Measurements from ENCODE around the gene KCNMA1.

KCNMA1 gene

GRCh38 chr10:77409697-77410471 is 227.7 kb downstream of the KCNMA1 start:
- H3K27ac ChIP-seq (ENCODE audit: low read depth in 2 of 2, low read length in 2 of 2), result peak overlapping the region; percentile 59 to 73
- no peaks in the 10 kb centered on the region for H3K27me3 ChIP-seq (ENCODE audit: control insufficient read depth in 2 of 2, insufficient read depth in 2 of 2, low read length in 2 of 2)
- H3K4me3 ChIP-seq (ENCODE audit: low read length in 2 of 2), result no peak overlapping the region
- H3K9ac ChIP-seq (ENCODE audit: low read depth in 1 of 2, low read length in 2 of 2), result no peak overlapping the region
- H3K36me3 ChIP-seq (ENCODE audit: control insufficient read depth in 2 of 2, insufficient read depth in 2 of 2, low read length in 2 of 2), result no peaks in the 10 kb centered on the region
- peaks cover 21 to 33% of the 10 kb centered on the region in 2 donors for H3K4me1 ChIP-seq (ENCODE audit: control insufficient read depth in 2 of 2, insufficient read depth in 2 of 2, low read length in 2 of 2)
- H3K9me3 ChIP-seq (ENCODE audit: control insufficient read depth in 2 of 2, low read length in 2 of 2), result no peaks in the 10 kb centered on the region

GRCh38 chr10:77408259-77408658 is 229.3 kb downstream of the KCNMA1 start:
- H3K36me3 ChIP-seq (ENCODE audit: control insufficient read depth in 2 of 2, insufficient read depth in 2 of 2, low read length in 2 of 2), result no peaks in the 10 kb centered on the region
- H3K27ac ChIP-seq (ENCODE audit: low read depth in 2 of 2, low read length in 2 of 2), result no peak overlapping the region
- H3K27me3 ChIP-seq (ENCODE audit: control insufficient read depth in 2 of 2, insufficient read depth in 2 of 2, low read length in 2 of 2), result no peaks in the 10 kb centered on the region
- H3K9me3 ChIP-seq (ENCODE audit: control insufficient read depth in 2 of 2, low read length in 2 of 2), result no peaks in the 10 kb centered on the region
- H3K4me3 ChIP-seq (ENCODE audit: low read length in 2 of 2), result no peak overlapping the region
- H3K9ac ChIP-seq (ENCODE audit: low read depth in 1 of 2, low read length in 2 of 2), result no peak overlapping the region
- H3K4me1 ChIP-seq (ENCODE audit: control insufficient read depth in 2 of 2, insufficient read depth in 2 of 2, low read length in 2 of 2), result peaks cover 21 to 33% of the 10 kb centered on the region in 2 donors

GRCh38 chr10:77406764-77407430 is 230.7 kb downstream of the KCNMA1 start:
- no peaks in the 10 kb centered on the region for H3K27me3 ChIP-seq (ENCODE audit: control insufficient read depth in 2 of 2, insufficient read depth in 2 of 2, low read length in 2 of 2)
- H3K9ac ChIP-seq (ENCODE audit: low read depth in 1 of 2, low read length in 2 of 2), result no peak overlapping the region
- no peaks in the 10 kb centered on the region for H3K9me3 ChIP-seq (ENCODE audit: control insufficient read depth in 2 of 2, low read length in 2 of 2)
- peaks cover 21 to 33% of the 10 kb centered on the region in 2 donors for H3K4me1 ChIP-seq (ENCODE audit: control insufficient read depth in 2 of 2, insufficient read depth in 2 of 2, low read length in 2 of 2)
- H3K36me3 ChIP-seq (ENCODE audit: control insufficient read depth in 2 of 2, insufficient read depth in 2 of 2, low read length in 2 of 2), result no peaks in the 10 kb centered on the region
- no peak overlapping the region for H3K4me3 ChIP-seq (ENCODE audit: low read length in 2 of 2)
- no peak overlapping the region for H3K27ac ChIP-seq (ENCODE audit: low read depth in 2 of 2, low read length in 2 of 2)

GRCh38 chr10:77405771-77406241 is 231.8 kb downstream of the KCNMA1 start:
- H3K36me3 ChIP-seq (ENCODE audit: control insufficient read depth in 2 of 2, insufficient read depth in 2 of 2, low read length in 2 of 2), result no peaks in the 10 kb centered on the region
- no peaks in the 10 kb centered on the region for H3K27me3 ChIP-seq (ENCODE audit: control insufficient read depth in 2 of 2, insufficient read depth in 2 of 2, low read length in 2 of 2)
- peaks cover 21 to 33% of the 10 kb centered on the region in 2 donors for H3K4me1 ChIP-seq (ENCODE audit: control insufficient read depth in 2 of 2, insufficient read depth in 2 of 2, low read length in 2 of 2)
- H3K4me3 ChIP-seq (ENCODE audit: low read length in 2 of 2), result no peak overlapping the region
- no peaks in the 10 kb centered on the region for H3K9me3 ChIP-seq (ENCODE audit: control insufficient read depth in 2 of 2, low read length in 2 of 2)
- H3K9ac ChIP-seq (ENCODE audit: low read depth in 1 of 2, low read length in 2 of 2), result no peak overlapping the region
- no peak overlapping the region for H3K27ac ChIP-seq (ENCODE audit: low read depth in 2 of 2, low read length in 2 of 2)

- Histone ChIP-seq H3K27ac (ENCODE audit: low read depth in 2 of 2, low read length in 2 of 2) (no peak overlapping the region), H3K9ac (ENCODE audit: low read depth in 1 of 2, low read length in 2 of 2) (no peak overlapping the region)
Observed at GRCh38 chr10:77404810-77405209, 232.8 kb downstream of the KCNMA1 start.

GRCh38 chr10:77403761-77404160 is 233.8 kb downstream of the KCNMA1 start:
- Histone ChIP-seq H3K27me3 (ENCODE audit: control insufficient read depth in 2 of 2, insufficient read depth in 2 of 2, low read length in 2 of 2) (no peaks in the 10 kb centered on the region), H3K4me1 (ENCODE audit: control insufficient read depth in 2 of 2, insufficient read depth in 2 of 2, low read length in 2 of 2) (peaks cover 6 to 15% of the 10 kb centered on the region in 2 donors), H3K27ac (ENCODE audit: low read depth in 2 of 2, low read length in 2 of 2) (no peak overlapping the region), H3K9ac (ENCODE audit: low read depth in 1 of 2, low read length in 2 of 2) (no peak overlapping the region), H3K36me3 (ENCODE audit: control insufficient read depth in 2 of 2, insufficient read depth in 2 of 2, low read length in 2 of 2) (no peaks in the 10 kb centered on the region), H3K9me3 (ENCODE audit: control insufficient read depth in 2 of 2, low read length in 2 of 2) (no peaks in the 10 kb centered on the region), H3K4me3 (ENCODE audit: low read length in 2 of 2) (no peak overlapping the region)

More at GRCh38 chr10:77404810-77405209, 232.8 kb downstream of the KCNMA1 start:
- no peak overlapping the region for H3K4me3 ChIP-seq (ENCODE audit: low read length in 2 of 2)
- H3K4me1 ChIP-seq (ENCODE audit: control insufficient read depth in 2 of 2, insufficient read depth in 2 of 2, low read length in 2 of 2), result peaks cover 12 to 23% of the 10 kb centered on the region in 2 donors
- H3K27me3 ChIP-seq (ENCODE audit: control insufficient read depth in 2 of 2, insufficient read depth in 2 of 2, low read length in 2 of 2), result no peaks in the 10 kb centered on the region
- no peaks in the 10 kb centered on the region for H3K9me3 ChIP-seq (ENCODE audit: control insufficient read depth in 2 of 2, low read length in 2 of 2)
- H3K36me3 ChIP-seq (ENCODE audit: control insufficient read depth in 2 of 2, insufficient read depth in 2 of 2, low read length in 2 of 2), result no peaks in the 10 kb centered on the region

GRCh38 chr10:77401683-77402082 is 235.9 kb downstream of the KCNMA1 start:
- H3K9me3 ChIP-seq (ENCODE audit: control insufficient read depth in 2 of 2, low read length in 2 of 2), result no peaks in the 10 kb centered on the region
- H3K36me3 ChIP-seq (ENCODE audit: control insufficient read depth in 2 of 2, insufficient read depth in 2 of 2, low read length in 2 of 2), result no peaks in the 10 kb centered on the region
- no peak overlapping the region for H3K9ac ChIP-seq (ENCODE audit: low read depth in 1 of 2, low read length in 2 of 2)
- no peaks in the 10 kb centered on the region for H3K27me3 ChIP-seq (ENCODE audit: control insufficient read depth in 2 of 2, insufficient read depth in 2 of 2, low read length in 2 of 2)
- no peak overlapping the region for H3K27ac ChIP-seq (ENCODE audit: low read depth in 2 of 2, low read length in 2 of 2)
- peaks cover 6 to 8% of the 10 kb centered on the region in 2 donors for H3K4me1 ChIP-seq (ENCODE audit: control insufficient read depth in 2 of 2, insufficient read depth in 2 of 2, low read length in 2 of 2)
- H3K4me3 ChIP-seq (ENCODE audit: low read length in 2 of 2), result no peak overlapping the region

GRCh38 chr10:77400033-77400432 is 237.6 kb downstream of the KCNMA1 start:
- no peak overlapping the region for H3K27ac ChIP-seq (ENCODE audit: low read depth in 2 of 2, low read length in 2 of 2)
- no peak overlapping the region for H3K9ac ChIP-seq (ENCODE audit: low read depth in 1 of 2, low read length in 2 of 2)
- H3K9me3 ChIP-seq (ENCODE audit: control insufficient read depth in 2 of 2, low read length in 2 of 2), result no peaks in the 10 kb centered on the region
- no peaks in the 10 kb centered on the region for H3K36me3 ChIP-seq (ENCODE audit: control insufficient read depth in 2 of 2, insufficient read depth in 2 of 2, low read length in 2 of 2)
- H3K4me1 ChIP-seq (ENCODE audit: control insufficient read depth in 2 of 2, insufficient read depth in 2 of 2, low read length in 2 of 2), result no peaks in the 10 kb centered on the region
- no peaks in the 10 kb centered on the region for H3K27me3 ChIP-seq (ENCODE audit: control insufficient read depth in 2 of 2, insufficient read depth in 2 of 2, low read length in 2 of 2)
- no peak overlapping the region for H3K4me3 ChIP-seq (ENCODE audit: low read length in 2 of 2)

GRCh38 chr10:77398986-77399755 is 238.4 kb downstream of the KCNMA1 start:
- no peaks in the 10 kb centered on the region for H3K27me3 ChIP-seq (ENCODE audit: control insufficient read depth in 2 of 2, insufficient read depth in 2 of 2, low read length in 2 of 2)
- H3K9ac ChIP-seq (ENCODE audit: low read depth in 1 of 2, low read length in 2 of 2), result no peak overlapping the region
- no peak overlapping the region for H3K4me3 ChIP-seq (ENCODE audit: low read length in 2 of 2)
- no peaks in the 10 kb centered on the region for H3K36me3 ChIP-seq (ENCODE audit: control insufficient read depth in 2 of 2, insufficient read depth in 2 of 2, low read length in 2 of 2)
- no peak overlapping the region for H3K27ac ChIP-seq (ENCODE audit: low read depth in 2 of 2, low read length in 2 of 2)
- H3K9me3 ChIP-seq (ENCODE audit: control insufficient read depth in 2 of 2, low read length in 2 of 2), result no peaks in the 10 kb centered on the region
- no peaks in the 10 kb centered on the region for H3K4me1 ChIP-seq (ENCODE audit: control insufficient read depth in 2 of 2, insufficient read depth in 2 of 2, low read length in 2 of 2)

- no peaks in the 10 kb centered on the region for H3K27me3 ChIP-seq (ENCODE audit: control insufficient read depth in 2 of 2, insufficient read depth in 2 of 2, low read length in 2 of 2)
- H3K4me3 ChIP-seq (ENCODE audit: low read length in 2 of 2), result no peak overlapping the region
- no peak overlapping the region for H3K9ac ChIP-seq (ENCODE audit: low read depth in 1 of 2, low read length in 2 of 2)
Observed at GRCh38 chr10:77398558-77398957, 239.1 kb downstream of the KCNMA1 start.

More at GRCh38 chr10:77398558-77398957, 239.1 kb downstream of the KCNMA1 start:
- no peak overlapping the region for H3K27ac ChIP-seq (ENCODE audit: low read depth in 2 of 2, low read length in 2 of 2)
- peaks cover 0 to 3% of the 10 kb centered on the region in 2 donors for H3K4me1 ChIP-seq (ENCODE audit: control insufficient read depth in 2 of 2, insufficient read depth in 2 of 2, low read length in 2 of 2)
- H3K36me3 ChIP-seq (ENCODE audit: control insufficient read depth in 2 of 2, insufficient read depth in 2 of 2, low read length in 2 of 2), result no peaks in the 10 kb centered on the region
- no peaks in the 10 kb centered on the region for H3K9me3 ChIP-seq (ENCODE audit: control insufficient read depth in 2 of 2, low read length in 2 of 2)
